SJCRH30 (cell line): Measurements from ENCODE around the gene TIMM22. TPM values are rescaled to one million over a fixed set of nuclear protein-coding genes. Genes with fewer than 3 reads are reported as not detected.
A peak's percentile ranks its signal among the peaks of the same experiment; 100 is the strongest.

Experiments used
- DNase-seq, 2 experiments: peaks; one replicate each; pipeline ENCODE4 v3.0.0-alpha.2; 2015 to 2020
- H3K27ac ChIP-seq: fragments of 250-450 bp; sonication (Bioruptor Pico); 2 replicates; pipeline ENCODE4 v1.5.1; 2020; ENCODE audit warnings: mild to moderate bottlenecking, moderate library complexity
- H3K27me3 ChIP-seq: fragments of 250-450 bp; sonication (Bioruptor Pico); 2 replicates; pipeline ENCODE4 v1.5.1; 2020; ENCODE audit warnings: mild to moderate bottlenecking, moderate library complexity
- H3K36me3 ChIP-seq: fragments of 250-450 bp; sonication (Bioruptor Pico); 2 replicates; pipeline ENCODE4 v1.5.1; 2020; ENCODE audit warnings: mild to moderate bottlenecking, moderate library complexity
- H3K4me1 ChIP-seq: fragments of 250-450 bp; sonication (Bioruptor Pico); 2 replicates; pipeline ENCODE4 v1.5.1; 2020; ENCODE audit warnings: mild to moderate bottlenecking, moderate library complexity
- H3K4me3 ChIP-seq: fragments of 250-450 bp; sonication (Bioruptor Pico); 2 replicates; pipeline ENCODE4 v1.5.1; 2020; ENCODE audit warnings: mild to moderate bottlenecking, moderate library complexity
- H3K9me3 ChIP-seq: fragments of 250-450 bp; sonication (Bioruptor Pico); replicated peaks from 2 replicates; pipeline ENCODE4 v1.5.1; 2020; ENCODE audit warnings: mild to moderate bottlenecking, moderate library complexity
- total RNA-seq: library from RNA; depleted of rRNA; stranded (reverse); fragments of >200 nt; shearing (Covaris generic); gene quantifications from 2 replicates; pipeline ENCODE4 v1.2.3, GENCODE V29; 2014

The TIMM22 gene
- total RNA-seq, 1 experiment from 2014 or later = 17.4 TPM

DNA sequence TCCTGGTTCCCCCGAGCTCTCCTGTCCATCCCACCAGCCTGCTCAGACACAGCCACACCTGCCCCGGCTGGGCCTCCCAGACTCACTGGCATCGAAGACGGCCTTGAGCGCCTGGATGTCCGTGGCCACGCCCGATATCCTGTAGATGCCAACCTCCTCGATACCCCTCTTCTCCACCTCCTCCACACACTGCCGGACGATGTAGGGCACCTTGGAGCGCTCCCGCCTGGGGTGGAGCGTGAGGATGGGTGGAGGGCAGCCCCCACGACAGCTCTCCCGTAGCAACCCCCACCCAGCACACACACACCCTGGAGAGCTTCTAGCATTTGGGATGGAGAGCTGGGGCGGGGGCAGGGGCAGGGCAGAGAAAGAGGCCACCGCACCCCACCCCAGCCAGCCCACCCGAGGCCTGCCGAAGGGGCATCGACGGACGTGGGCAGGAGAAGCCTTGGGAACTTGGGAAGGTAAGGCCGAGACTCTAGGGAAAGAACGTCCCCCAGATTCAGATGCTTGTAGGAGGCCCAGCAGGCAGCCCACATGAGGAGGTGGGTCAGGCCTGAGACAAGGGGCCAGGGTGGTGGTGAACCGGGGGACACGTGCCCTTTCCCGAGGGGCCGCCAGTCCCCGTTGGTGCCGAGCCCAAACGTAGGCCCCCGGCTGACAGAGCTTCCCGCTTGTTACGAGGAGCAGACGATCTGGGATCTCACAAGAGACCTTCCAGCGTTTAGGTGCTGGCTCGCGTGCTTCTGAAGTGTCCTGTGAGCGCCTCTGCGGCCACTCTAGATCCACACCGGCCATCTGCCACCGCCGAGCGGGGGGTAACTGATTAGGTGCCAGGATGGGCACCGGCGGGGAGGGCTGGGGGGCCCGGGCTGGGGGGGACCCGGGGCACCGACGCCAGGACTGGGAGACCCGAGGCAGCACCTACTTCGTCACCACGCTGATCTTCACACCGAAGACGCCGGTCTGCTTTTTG is 15.1 kb downstream of the TIMM22 start:
- H3K9me3 ChIP-seq = no peaks in the 10 kb centered on the region
- H3K4me1 ChIP-seq = peaks cover 8% of the 10 kb centered on the region; the same call in 1 of the 2 replicates
- no peak overlapping the region for H3K27ac ChIP-seq
- H3K36me3 ChIP-seq = no peaks in the 10 kb centered on the region
- no peak for DNase-seq
- no peak overlapping the region for H3K4me3 ChIP-seq
- no peaks in the 10 kb centered on the region for H3K27me3 ChIP-seq

DNA sequence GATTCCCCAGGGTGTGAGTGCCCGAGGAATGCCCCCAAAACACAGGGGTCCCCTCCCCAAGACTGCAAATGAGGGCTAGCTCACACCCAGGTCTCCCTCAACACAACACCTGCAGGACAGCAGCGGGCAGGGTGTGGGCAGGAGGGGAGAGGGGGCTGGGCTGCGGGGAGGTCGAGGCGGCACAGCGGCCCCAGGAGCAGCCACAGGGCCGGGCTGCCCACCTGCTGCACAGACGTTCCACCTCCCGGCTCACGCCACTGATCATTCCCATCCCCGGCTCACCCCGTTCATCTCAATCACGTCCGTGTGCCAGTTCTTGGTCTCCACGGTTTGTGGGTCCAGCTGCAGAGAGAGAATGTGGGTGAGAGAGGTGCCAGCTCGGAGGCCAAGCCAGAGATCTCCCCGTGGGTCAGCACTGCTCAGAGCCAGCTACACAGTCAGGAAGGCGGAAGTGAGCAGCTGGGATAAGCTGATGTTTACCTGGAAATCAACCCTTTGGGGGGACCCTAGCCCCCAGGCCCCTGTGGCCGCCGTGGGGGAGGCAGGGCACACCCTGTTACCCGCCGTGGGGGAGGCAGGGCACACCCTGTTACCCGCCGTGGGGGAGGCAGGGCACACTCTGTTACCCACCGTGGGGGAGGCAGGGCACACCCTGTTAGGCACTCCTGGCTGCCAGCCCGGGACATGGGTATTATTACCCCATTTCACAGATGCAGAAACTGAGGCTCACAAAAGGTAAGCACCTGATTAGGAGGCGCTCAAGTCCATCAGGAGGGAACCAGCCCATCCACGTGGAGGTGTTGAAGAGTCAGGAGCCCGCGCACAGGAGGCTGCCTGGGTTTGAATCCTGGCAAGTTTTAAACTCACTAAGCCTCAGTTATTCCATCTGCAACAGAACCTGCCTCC is 16.1 kb downstream of the TIMM22 start:
- Histone ChIP-seq H3K27ac (no peak overlapping the region), H3K9me3 (no peaks in the 10 kb centered on the region), H3K36me3 (no peaks in the 10 kb centered on the region), H3K4me3 (no peak overlapping the region), H3K27me3 (no peaks in the 10 kb centered on the region), H3K4me1 (peaks cover 8% of the 10 kb centered on the region; the same call in 1 of the 2 replicates)
- no peak for DNase-seq

DNA sequence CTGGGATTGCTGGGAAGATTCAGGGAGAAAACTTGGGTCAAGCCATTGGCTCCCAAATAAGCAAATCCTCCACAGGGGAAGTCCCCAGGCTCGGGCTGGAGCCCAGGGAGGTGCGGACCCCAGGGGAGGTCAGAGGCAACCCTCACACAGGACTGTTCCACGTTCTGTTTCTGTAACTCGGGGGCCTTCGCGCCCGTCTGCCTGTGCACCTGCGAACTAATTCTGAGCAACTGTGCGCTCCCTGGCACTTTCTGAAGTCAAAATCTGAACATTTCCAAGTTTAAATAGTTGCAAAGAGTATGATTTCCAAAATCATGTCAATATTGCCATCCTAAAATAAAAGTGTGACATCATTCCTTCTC is 16.8 kb downstream of the TIMM22 start:
- Histone ChIP-seq H3K4me1 (peaks cover 8% of the 10 kb centered on the region; the same call in 1 of the 2 replicates), H3K27ac (no peak overlapping the region), H3K27me3 (no peaks in the 10 kb centered on the region), H3K4me3 (no peak overlapping the region), H3K9me3 (no peaks in the 10 kb centered on the region), H3K36me3 (no peaks in the 10 kb centered on the region)
- no peak for DNase-seq

DNA sequence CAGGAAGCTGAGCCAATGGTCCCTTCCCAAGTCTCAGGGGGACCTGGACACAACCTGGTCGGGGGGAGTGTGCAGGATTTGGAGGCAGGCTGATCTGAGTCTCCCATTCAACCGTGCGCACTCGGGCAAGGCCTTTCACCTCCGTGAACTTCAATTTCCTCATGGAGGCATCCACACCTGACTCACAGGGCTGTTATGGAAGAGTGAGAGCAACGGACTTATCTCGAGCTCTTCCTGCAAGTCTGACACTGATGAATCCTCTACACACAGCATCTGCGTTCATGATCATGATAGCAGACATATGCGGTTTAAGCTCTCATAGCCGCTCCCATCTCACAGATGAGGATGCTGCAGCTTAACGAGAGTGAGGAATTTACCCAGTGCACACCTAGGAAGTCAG is 21.6 kb downstream of the TIMM22 start:
- no peaks in the 10 kb centered on the region for H3K4me1 ChIP-seq
- H3K27me3 ChIP-seq = no peaks in the 10 kb centered on the region
- no peak overlapping the region for H3K27ac ChIP-seq
- DNase-seq = no peak
- H3K36me3 ChIP-seq = no peaks in the 10 kb centered on the region
- no peaks in the 10 kb centered on the region for H3K9me3 ChIP-seq
- no peak overlapping the region for H3K4me3 ChIP-seq

DNA sequence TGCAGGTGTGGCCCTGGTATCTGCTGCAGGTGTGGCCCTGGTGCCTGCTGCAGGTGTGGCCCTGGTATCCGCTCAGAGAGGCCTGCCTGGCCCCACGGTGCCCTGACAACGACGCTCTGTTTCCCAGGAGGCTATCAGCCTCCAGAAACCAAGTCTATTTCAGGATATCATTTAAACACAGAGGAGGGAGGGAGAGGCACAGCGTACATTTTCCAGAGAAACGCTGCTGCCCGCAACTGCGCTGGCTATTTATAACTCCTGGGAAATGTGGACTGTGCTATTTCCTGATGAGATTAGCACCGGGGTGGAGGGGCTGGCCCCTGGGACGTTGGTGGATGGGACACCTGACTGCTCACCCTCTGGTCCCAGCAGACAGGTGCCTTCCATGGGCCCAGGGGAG is 22.5 kb downstream of the TIMM22 start:
- Histone ChIP-seq H3K9me3 (no peaks in the 10 kb centered on the region), H3K27me3 (no peaks in the 10 kb centered on the region), H3K36me3 (no peaks in the 10 kb centered on the region), H3K4me1 (no peaks in the 10 kb centered on the region), H3K4me3 (no peak overlapping the region), H3K27ac (no peak overlapping the region)
- DNase-seq = no peak

DNA sequence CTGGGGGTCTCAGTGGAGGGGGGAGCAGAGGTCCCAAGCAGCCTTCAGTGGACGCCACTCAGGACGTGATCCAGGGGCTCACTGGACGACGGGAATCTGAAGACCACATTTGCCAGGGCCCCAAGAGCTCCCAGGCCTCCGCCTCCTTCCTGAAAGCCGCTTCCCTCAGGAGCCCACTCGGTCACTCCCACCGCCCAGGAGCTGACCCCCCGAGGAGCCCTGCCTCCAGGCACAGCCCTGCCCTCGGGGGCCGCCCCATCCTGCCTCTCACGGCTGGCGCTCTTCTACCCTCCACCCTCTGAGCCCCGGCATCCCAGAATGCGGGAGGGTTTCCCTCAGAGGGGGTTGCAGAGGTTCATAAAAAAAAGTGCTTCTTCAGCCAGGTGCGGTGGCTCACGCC is 24.2 kb downstream of the TIMM22 start:
- Histone ChIP-seq H3K4me3 (no peak overlapping the region), H3K27me3 (no peaks in the 10 kb centered on the region), H3K36me3 (no peaks in the 10 kb centered on the region), H3K27ac (no peak overlapping the region), H3K4me1 (no peaks in the 10 kb centered on the region), H3K9me3 (no peaks in the 10 kb centered on the region)
- DNase-seq = no peak

DNA sequence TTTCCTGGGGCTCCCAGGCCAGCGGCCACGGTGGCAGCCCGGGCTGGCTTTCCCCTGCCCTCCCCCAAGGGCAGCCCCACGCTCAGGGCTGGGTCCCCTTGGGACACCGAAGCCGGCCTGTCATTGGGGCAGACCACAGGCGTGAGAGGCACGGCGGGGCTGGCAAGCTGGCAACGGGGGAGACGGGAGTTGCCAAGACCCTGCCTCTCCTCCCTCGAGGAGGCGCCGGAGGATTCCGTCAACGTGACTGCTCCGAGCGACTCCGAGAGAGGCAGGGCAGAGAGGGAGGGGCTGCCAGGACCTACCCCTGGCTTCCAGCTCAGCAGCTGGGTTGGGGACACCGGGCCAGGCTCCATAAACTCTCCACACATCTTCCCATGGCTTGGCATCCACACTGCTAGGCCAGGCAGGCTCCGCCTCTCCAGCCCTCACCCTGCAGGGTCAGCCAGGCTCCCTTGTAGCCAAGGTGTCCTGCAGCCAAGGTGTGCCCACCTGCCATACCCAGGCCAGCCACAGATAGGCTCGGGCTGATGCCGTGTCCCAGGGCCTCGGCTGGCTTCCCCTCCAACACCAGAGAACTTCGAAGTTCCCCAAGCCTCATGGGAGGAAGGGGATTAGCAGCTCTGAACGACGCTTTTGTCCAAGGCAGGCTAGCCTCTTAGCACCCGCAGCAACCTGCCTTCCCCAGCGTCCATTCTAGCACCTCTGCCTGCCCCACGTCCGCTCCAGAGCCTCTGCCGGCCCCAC is 25.5 kb downstream of the TIMM22 start:
- Histone ChIP-seq H3K27me3 (no peaks in the 10 kb centered on the region), H3K4me1 (no peaks in the 10 kb centered on the region), H3K9me3 (no peaks in the 10 kb centered on the region), H3K4me3 (no peak overlapping the region), H3K36me3 (no peaks in the 10 kb centered on the region), H3K27ac (no peak overlapping the region)
- no peak for DNase-seq

DNA sequence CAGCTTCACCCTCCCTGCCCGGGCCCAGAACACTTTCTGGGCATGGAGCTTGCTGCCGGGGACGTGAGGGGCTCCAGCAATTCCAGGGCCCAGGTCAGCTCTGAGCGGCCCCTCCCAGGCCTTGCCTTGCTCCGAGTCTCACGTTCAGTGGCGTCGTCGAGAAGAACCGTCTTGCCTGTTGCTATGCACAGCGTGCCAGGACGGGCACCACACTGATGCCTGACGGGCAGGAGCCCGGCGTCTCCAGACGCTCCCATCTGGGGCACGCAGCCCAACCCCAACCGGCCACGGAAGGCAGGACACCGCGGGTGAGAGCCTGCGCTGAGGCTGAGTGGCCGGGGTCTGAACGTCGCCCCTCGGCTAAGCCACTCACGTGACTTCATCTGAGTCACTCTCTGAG is 27.1 kb downstream of the TIMM22 start:
- Histone ChIP-seq H3K27ac (no peak overlapping the region), H3K4me1 (peaks cover under 1% of the 10 kb centered on the region; the same call in 1 of the 2 replicates), H3K9me3 (no peaks in the 10 kb centered on the region), H3K36me3 (no peaks in the 10 kb centered on the region), H3K27me3 (no peaks in the 10 kb centered on the region), H3K4me3 (no peak overlapping the region)
- no peak for DNase-seq

DNA sequence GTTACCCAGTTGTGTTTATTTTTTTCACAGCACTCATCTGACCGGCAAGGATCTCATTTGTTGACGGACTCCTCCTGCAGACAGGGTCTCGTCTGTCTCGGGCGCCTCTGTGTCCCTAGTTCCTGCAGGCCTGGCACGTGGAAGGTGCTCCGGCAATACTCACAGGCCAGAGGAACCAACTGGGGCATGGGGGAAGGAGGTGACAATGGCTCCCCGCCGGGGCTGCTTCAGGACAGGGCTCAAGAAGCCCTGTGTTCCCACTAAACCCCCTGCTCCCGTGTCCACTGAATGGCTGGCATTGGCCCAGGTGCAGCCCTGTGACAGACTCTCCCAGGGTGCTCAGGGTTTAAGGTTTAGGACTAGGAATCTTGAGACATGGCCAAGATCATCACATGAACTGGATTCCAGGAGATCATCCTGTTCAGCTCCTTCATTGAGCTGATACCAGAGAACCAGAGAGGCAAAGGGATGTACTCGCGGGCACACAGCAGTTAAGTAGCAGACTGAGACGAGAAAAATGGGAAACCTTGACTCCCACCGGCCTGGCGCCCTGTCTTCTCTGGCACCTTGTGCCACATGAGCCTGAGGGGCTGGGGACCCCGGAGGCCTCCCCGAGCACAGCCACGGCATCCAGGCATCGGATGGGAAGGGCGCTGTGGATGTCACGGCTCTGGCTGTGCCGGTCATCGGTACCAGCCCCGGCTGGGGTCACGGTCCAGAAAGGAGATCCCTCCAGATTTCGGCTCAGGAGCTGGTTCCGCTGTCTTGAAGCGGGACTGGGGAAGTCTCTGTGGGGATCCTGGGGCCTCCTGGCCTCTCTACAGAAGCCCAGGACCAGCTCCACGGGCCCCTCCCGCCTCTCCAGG is 29.0 kb downstream of the TIMM22 start:
- no peak overlapping the region for H3K4me3 ChIP-seq
- no peaks in the 10 kb centered on the region for H3K9me3 ChIP-seq
- H3K27ac ChIP-seq = no peak overlapping the region
- DNase-seq = no peak
- H3K27me3 ChIP-seq = no peaks in the 10 kb centered on the region
- no peaks in the 10 kb centered on the region for H3K36me3 ChIP-seq
- H3K4me1 ChIP-seq = peaks cover 12% of the 10 kb centered on the region; the same call in 1 of the 2 replicates

DNA sequence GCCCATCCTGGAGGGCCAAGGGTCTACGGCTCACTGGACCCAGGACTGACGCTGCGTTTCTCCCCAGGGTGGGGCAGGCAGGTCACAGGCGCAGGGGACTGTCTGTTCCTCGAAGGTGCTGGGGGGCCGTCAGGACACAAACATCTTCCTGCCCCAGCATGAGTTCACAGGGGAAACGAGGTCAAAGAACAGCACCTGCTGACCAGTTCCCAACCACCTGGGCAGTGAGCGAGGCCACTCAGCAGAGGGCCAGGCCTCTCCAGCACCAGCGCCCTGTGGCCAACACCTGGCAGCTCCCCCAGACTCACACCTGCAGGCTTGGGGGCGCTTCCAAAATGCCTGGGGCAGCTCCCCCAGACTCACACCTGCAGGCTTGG is 29.7 kb downstream of the TIMM22 start:
- H3K9me3 ChIP-seq = no peaks in the 10 kb centered on the region
- H3K27me3 ChIP-seq = no peaks in the 10 kb centered on the region
- no peak overlapping the region for H3K27ac ChIP-seq
- H3K4me3 ChIP-seq = no peak overlapping the region
- DNase-seq = no peak
- peaks cover 12% of the 10 kb centered on the region; the same call in 1 of the 2 replicates for H3K4me1 ChIP-seq
- H3K36me3 ChIP-seq = no peaks in the 10 kb centered on the region

DNA sequence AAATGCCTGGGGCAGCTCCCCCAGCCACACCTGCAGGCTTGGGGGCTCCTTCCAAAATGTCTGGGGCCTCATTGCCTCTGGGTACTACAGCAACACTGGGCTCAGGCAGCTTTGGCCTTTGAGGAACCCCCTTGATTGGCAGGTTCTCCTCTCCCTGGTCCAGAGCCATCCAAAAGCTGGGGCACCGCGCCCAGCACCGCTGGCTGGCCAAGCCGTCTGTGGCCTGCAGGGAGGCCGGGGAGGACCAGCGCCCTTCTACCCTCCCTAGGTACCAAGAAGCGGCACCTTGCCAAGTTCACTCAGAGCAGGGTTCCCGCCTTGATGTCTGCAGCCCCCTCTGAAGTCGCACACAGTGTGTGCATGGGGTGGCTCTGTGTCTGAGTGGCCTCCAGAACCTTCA is 30.1 kb downstream of the TIMM22 start:
- no peaks in the 10 kb centered on the region for H3K36me3 ChIP-seq
- H3K27ac ChIP-seq = no peak overlapping the region
- H3K4me1 ChIP-seq = peaks cover 12% of the 10 kb centered on the region; the same call in 1 of the 2 replicates
- H3K27me3 ChIP-seq = no peaks in the 10 kb centered on the region
- no peaks in the 10 kb centered on the region for H3K9me3 ChIP-seq
- no peak for DNase-seq
- no peak overlapping the region for H3K4me3 ChIP-seq

DNA sequence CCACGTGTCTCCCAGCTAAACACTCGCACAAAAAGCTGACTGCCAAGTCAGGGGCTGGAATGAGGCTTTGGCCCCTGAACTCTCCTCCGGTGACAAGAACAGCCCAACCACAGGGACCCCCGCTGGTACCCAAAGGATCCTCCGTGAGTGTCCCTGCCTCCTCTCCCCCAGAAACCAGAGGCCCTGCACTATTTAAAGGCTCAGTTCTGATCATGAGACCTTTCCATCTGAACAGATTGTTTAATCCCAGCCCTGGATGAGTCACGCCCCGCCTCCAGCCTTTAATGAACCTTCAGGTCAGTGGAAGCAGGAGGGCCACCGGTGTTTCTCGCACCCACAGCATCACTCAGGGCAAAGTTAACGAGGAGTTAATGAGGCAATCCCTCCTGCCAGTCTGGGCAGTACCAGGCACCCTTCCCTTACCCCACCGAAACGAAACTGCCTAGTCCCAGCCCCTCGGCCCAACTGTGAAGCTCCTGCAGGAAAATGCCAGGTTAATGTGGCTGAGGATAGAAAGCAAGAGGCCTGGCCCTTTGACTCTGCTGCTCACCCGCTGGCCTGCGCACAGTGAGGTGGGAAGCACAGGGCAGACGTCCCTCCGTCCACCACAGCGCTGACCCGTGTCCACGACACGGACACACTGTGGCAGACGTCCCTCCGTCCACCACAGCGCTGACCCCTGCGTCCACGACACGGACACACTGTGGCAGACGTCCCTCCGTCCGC is 32.4 kb downstream of the TIMM22 start:
- H3K27me3 ChIP-seq = no peaks in the 10 kb centered on the region
- no peaks in the 10 kb centered on the region for H3K9me3 ChIP-seq
- H3K4me1 ChIP-seq = peaks cover 12% of the 10 kb centered on the region; the same call in 1 of the 2 replicates
- no peaks in the 10 kb centered on the region for H3K36me3 ChIP-seq
- no peak overlapping the region for H3K27ac ChIP-seq
- no peak for DNase-seq
- H3K4me3 ChIP-seq = no peak overlapping the region

DNA sequence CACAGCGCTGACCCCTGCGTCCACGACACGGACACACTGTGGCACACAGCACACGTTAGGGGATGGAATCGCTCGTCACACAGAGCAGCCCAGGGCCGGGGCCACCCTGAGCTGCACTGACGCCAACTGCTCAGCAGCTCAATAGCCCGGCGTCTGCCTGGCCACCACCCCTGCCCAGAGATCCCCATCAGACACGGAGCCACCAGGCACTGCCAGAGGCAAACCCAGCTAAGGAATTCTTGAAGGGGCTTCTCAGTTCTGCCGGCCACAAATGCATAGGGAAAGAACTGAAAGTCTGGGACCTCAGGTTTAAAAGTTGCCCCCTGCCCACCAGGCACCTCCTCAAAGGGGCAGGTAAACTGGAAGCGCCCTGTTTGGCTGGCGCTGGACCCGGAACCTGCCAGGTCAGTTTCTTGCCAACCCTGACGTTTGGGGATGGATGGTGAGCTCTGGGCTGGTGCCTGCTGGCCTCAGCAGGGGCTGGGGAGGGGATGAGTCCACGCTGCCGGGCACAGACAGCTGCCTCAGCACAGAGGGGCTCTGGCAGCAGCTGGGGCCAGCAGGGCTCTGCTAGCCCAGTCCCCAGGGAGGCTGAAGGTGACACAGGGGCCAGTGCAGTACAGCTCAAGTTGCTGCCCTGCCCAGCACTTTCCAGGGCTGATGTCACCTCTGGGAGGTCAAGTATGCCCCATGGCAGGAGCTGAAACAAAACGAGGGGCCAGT is 33.2 kb downstream of the TIMM22 start:
- Histone ChIP-seq H3K4me3 (no peak overlapping the region), H3K27ac (peak overlapping the region; percentile 19; the same call in 1 of the 2 replicates), H3K9me3 (no peaks in the 10 kb centered on the region), H3K27me3 (no peaks in the 10 kb centered on the region), H3K4me1 (peaks cover 12% of the 10 kb centered on the region; the same call in 1 of the 2 replicates), H3K36me3 (no peaks in the 10 kb centered on the region)
- peak; percentile 76 to 77 for DNase-seq
